Measurements from ENCODE around the gene PPWD1.

PPWD1 gene

DNA sequence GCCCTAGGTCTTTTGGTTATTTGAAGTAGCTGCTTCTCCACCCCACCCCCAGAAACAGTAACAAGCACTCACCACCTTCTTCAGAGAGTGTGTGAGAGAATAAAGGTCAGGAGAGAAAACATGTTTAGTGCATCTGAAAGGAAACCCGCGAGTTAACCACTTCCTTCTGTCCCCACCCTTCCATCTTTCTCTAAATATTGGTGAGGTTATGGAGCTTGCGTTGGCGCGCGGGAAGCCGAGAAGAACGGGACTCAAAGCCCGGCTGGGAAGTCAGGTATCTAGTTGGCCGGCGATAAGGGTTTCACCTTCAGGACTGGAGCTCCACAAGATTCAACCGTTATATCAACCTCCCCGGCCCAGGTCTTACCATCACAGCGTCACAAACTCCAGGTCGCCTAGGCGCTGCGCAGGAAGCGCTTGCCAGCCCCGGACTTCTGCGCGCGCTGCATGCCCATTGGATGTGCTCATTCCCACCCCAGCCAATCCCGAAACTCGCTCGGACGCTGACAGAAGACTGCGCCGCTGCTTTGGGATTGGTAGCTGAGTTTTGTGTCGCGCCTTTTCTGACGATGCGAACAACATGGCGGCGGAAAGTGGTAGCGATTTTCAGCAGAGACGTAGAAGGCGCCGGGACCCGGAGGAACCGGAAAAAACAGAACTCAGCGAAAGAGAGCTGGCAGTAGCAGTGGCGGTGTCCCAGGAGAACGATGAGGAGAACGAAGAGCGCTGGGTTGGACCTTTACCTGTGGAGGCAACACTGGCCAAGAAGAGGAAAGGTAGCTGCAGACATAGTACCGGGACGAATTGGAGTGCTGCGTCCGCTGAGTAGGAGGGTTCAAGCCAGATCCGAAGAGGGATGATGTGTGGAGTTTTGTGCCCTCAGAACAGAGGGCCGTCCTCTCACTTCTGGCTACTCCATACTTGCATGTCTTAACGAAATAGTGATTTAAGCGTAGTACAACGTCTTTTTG is at the start of gene PPWD1, which contains the start of gene CENPK:
Gene PPWD1 (plus strand): TSS at position 566 of the 971 bp plus-strand sequence. CDS start 15 bp downstream, at position 581.
Gene CENPK (minus strand): TSS at position 438 of the 971 bp plus-strand sequence. CDS start 8,261 bp downstream, outside the sequence.
- Histone ChIP-seq H3K36me3 (ENCODE audit: control insufficient read depth in 2 of 2, insufficient read depth in 1 of 2, low read length in 2 of 2) (peaks cover 18 to 27% of the 10 kb centered on the region in 2 experiments), H3K27ac (ENCODE audit: extremely low read depth, low read depth, low read length) (peak within 1 kb of the TSS; percentile 88), H3K4me1 (ENCODE audit: control insufficient read depth, insufficient read depth, low read length) (0 out of 2 replicates have a peak, but pooled peaks cover 3% of the 10 kb centered on the region), H3K9me3 (ENCODE audit: control insufficient read depth, insufficient read depth, low read depth, low read length) (no peaks in the 10 kb centered on the region), H3K4me3 (ENCODE audit: low read depth, low read length) (peak within 1 kb of the TSS; percentile 100)
- ChIA-PET POLR2A (interaction anchor here (0.6 to 1.5 kb wide), 9 partner anchors 9 to 791 kb away, joined by 3 to 12 read pairs (median 4); partner anchors contain the start of gene TRIM23), CTCF (interaction anchor here (0.6 to 0.8 kb wide), 7 partner anchors 10 to 1154 kb away, joined by 3 to 4 read pairs (median 3); no protein-coding TSS in a partner anchor)
- TF ChIP-seq ZNF423 (tag by site-specific recombination; IDR thresholded peaks at IDR 0.05) (no peak), YY1 (tag by site-specific recombination; IDR thresholded peaks at IDR 0.05) (peak; percentile 95), KLF17 (tag by site-specific recombination; IDR thresholded peaks at IDR 0.05) (peak; percentile 46; the same call in 1 of the 2 replicates), ZFP69B (tag by site-specific recombination; IDR thresholded peaks at IDR 0.05) (0 out of 2 replicates have a peak, but pooled peaks have one; percentile 20), ZNF692 (tag by site-specific recombination; IDR thresholded peaks at IDR 0.05) (peak; percentile 69), ZNF184 (tag by site-specific recombination; IDR thresholded peaks at IDR 0.05) (no peak), ZNF157 (tag by site-specific recombination; IDR thresholded peaks at IDR 0.05) (no peak), ZBTB20 (tag by site-specific recombination; IDR thresholded peaks at IDR 0.05) (peak; percentile 74; the same call in 1 of the 2 replicates), ZNF155 (tag by site-specific recombination; IDR thresholded peaks at IDR 0.05) (no peak), ZNF660 (tag by site-specific recombination; IDR thresholded peaks at IDR 0.05) (peak; percentile 31), WT1 (tag by site-specific recombination; IDR thresholded peaks at IDR 0.05) (no peak), ZBTB11 (tag by site-specific recombination; conservative IDR thresholded peaks at IDR 0.05; ENCODE audit: low read depth) (peak; percentile 83), KLF8 (tag by site-specific recombination; IDR thresholded peaks at IDR 0.05) (peak; percentile 12; the same call in 1 of the 2 replicates), PBX3 (CRISPR knock-in tag; IDR thresholded peaks at IDR 0.05) (0 out of 2 replicates have a peak, but pooled peaks have one; percentile 54), ZSCAN16 (tag by site-specific recombination; IDR thresholded peaks at IDR 0.05) (no peak), ZNF639 (tag by site-specific recombination; IDR thresholded peaks at IDR 0.05) (peak; percentile 58; the same call in 1 of the 2 replicates), YY2 (tag by site-specific recombination; IDR thresholded peaks at IDR 0.05) (peak; percentile 83), ZNF335 (tag by site-specific recombination; conservative IDR thresholded peaks at IDR 0.05) (peak; percentile 75), ZNF600 (tag by site-specific recombination; IDR thresholded peaks at IDR 0.05) (peak; percentile 73), ZNF24 (tag by site-specific recombination; IDR thresholded peaks at IDR 0.05) (peak; percentile 68; the same call in 1 of the 2 replicates), ZNF843 (tag by site-specific recombination; IDR thresholded peaks at IDR 0.05) (peak; percentile 54; the same call in 1 of the 2 replicates), TRIM28 (IDR thresholded peaks at IDR 0.05; ENCODE audit: borderline replicate concordance, low read length) (peak; percentile 87; the same call in 1 of the 2 replicates), ZFHX2 (tag by site-specific recombination; conservative IDR thresholded peaks at IDR 0.05) (0 out of 2 replicates have a peak, but pooled peaks have one; percentile 17)
- TF ChIP-seq, protein P1, sequence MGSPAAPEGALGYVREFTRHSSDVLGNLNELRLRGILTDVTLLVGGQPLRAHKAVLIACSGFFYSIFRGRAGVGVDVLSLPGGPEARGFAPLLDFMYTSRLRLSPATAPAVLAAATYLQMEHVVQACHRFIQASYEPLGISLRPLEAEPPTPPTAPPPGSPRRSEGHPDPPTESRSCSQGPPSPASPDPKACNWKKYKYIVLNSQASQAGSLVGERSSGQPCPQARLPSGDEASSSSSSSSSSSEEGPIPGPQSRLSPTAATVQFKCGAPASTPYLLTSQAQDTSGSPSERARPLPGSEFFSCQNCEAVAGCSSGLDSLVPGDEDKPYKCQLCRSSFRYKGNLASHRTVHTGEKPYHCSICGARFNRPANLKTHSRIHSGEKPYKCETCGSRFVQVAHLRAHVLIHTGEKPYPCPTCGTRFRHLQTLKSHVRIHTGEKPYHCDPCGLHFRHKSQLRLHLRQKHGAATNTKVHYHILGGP (tag by site-specific recombination; IDR thresholded peaks at IDR 0.05): no peak
- TF ChIP-seq, protein P2, sequence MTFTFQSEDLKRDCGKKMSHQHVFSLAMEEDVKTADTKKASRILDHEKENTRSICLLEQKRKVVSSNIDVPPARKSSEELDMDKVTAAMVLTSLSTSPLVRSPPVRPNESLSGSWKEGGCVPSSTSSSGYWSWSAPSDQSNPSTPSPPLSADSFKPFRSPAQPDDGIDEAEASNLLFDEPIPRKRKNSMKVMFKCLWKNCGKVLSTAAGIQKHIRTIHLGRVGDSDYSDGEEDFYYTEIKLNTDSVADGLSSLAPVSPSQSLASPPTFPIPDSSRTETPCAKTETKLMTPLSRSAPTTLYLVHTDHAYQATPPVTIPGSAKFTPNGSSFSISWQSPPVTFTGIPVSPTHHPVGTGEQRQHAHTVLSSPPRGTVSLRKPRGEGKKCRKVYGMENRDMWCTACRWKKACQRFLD (tag by site-specific recombination; IDR thresholded peaks at IDR 0.05): no peak

All from HEK293 (cell line).